ENCODE results near the gene ULBP3.

DNA sequence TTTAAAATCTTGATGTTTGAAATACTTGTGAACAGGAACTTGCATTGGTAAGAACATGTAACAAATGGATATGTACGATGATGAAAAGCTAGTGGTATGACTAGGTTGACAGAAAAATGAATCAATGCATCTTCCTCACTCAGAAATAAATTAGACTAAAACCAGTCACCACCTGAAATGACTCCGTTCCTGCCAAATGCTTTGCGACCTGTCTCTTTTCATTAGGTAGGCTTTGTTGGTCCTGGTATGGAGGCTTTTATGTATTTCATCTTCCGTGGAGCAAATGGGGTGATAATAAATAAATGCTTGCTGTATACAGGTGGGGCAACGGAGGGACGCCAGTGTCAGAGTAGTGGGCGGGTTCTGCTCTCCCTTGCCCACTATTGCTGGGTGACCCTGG lies 17.1 kb upstream of the ULBP3 start:
- no peak for TF ChIP-seq POLR2A (IDR thresholded peaks at IDR 0.05)
- TF ChIP-seq, protein P1, sequence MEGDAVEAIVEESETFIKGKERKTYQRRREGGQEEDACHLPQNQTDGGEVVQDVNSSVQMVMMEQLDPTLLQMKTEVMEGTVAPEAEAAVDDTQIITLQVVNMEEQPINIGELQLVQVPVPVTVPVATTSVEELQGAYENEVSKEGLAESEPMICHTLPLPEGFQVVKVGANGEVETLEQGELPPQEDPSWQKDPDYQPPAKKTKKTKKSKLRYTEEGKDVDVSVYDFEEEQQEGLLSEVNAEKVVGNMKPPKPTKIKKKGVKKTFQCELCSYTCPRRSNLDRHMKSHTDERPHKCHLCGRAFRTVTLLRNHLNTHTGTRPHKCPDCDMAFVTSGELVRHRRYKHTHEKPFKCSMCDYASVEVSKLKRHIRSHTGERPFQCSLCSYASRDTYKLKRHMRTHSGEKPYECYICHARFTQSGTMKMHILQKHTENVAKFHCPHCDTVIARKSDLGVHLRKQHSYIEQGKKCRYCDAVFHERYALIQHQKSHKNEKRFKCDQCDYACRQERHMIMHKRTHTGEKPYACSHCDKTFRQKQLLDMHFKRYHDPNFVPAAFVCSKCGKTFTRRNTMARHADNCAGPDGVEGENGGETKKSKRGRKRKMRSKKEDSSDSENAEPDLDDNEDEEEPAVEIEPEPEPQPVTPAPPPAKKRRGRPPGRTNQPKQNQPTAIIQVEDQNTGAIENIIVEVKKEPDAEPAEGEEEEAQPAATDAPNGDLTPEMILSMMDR (IDR thresholded peaks at IDR 0.05), result no peak
- TF ChIP-seq POLR2AphosphoS5 (IDR thresholded peaks at IDR 0.05), result no peak
